NCI-H1436 treated with DMSO at 0.1 percent for 48 hours (cell line): Measurements from ENCODE around the gene SPATS2.
"Not testable (repeated sequence)": the region's sequence is repeated elsewhere in the genome, so short reads cannot be mapped to it uniquely, and the experiment has no call there.

Experiments
- DNase-seq: peaks from one replicate; lab custom pipeline; 2025; lab: John Stamatoyannopoulos, UW

The SPATS2 gene

DNA sequence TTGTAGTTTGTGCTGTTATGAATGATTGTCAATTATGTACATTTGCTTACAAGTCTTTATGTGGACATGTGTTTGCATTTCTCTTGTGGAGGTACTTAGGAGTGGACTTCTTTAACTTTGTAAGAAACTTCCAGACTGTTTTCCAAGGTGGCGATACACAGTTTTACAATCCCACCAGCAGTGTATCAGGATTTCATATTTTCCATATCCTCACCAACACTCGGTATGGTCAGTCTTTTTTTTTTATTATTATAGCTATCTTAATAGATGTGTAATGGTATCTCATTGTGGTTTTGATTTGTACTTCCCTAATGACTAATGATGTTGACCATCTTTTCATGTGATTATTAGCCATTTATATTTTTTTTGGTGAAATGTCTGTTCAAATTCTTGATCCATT, 97.9 kb downstream of the SPATS2 start:
- no peak for DNase-seq

DNA sequence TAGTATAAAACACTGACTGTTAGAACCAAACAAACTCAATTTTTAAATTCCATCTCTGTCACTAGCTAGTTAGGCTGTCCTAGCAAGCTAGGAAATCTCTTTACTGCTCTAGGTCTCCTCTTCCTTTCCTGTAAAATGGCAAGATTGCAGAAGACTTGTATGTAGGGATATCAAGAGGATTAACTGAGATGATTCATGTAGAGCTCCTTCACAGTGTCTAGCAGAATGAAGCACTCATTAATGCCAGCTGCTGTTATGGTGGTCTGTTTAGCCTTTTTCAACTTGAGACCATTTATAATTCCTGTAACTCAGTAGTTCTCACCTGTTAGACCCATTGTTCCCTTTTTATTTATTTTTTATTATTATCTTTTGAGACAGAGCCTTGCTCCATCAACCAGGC, 103.7 kb downstream of the SPATS2 start:
- no peak for DNase-seq

DNA sequence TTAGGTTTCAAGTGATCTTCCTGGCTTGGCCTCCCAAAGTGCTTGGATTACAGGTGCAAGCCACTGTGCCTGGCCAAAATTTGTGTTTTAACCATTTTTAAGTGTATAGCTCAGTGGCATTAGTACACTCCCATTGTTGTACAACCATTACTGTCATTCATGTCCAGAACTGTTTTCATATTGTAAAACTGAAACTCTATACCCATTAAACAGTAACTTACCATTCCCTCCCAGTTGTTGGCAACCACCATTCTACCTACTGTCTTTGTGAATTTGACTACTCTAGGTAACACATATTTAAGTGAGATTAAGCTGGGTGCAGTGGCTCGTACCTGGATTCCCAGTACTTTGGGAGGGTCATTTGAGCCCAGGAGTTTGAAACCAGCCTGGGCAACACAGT, 104.3 kb downstream of the SPATS2 start:
- no peak for DNase-seq

DNA sequence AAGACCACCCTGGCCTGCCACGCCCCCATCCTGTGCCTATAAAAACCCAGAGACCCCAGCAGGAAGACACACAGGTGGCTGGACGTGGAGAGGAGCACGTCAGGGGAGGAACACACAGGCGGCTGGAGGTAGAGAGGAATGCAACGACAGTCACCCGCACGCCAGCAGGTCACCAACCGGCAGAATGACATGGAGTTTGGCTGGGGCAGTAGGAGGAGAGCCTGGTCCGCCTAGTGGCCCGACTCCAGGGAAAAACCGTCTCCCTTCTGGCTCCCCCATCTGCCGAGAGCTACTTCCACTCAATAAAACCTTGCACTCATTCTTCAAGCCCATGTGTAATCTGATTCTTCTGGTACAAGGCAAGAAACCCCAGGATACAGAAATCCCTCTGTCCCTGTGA, 108.8 kb downstream of the SPATS2 start:
- no peak for DNase-seq

DNA sequence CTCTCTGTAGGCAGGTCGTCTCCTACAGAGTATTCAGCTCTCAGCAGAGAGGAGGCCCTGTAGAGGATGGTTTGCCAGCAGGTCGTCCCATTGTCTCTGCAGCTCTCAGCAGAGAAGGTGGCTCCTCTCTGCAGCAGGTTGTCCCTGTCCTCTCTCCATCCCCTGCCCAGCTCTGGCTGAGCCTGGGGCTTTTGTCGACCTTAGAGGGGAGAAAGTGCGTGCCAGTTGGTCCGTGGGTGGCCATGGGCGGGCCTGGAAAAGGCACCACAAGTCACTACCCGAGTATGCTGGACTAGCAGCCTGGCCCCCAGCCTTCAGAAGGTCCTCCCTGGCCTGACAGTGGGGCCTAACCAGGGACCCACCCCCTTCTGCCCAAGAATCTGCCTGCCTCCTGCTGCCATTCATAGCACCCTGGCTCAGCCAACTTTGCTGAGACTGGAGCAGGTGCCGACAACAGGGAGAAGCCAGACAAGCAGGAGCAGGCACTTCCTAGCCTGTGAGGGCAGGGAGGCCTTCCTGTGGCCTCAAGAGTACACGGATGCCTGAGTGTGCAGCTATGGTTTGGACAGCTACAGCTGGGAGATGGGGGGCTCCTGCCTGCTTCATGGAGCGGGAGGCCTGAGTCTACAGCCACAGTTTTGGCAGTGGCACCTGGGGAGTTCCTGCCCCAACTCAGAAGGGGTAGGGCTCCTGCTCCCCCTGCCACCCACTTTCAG, 111.8 kb downstream of the SPATS2 start:
- DNase-seq: no peak

DNA sequence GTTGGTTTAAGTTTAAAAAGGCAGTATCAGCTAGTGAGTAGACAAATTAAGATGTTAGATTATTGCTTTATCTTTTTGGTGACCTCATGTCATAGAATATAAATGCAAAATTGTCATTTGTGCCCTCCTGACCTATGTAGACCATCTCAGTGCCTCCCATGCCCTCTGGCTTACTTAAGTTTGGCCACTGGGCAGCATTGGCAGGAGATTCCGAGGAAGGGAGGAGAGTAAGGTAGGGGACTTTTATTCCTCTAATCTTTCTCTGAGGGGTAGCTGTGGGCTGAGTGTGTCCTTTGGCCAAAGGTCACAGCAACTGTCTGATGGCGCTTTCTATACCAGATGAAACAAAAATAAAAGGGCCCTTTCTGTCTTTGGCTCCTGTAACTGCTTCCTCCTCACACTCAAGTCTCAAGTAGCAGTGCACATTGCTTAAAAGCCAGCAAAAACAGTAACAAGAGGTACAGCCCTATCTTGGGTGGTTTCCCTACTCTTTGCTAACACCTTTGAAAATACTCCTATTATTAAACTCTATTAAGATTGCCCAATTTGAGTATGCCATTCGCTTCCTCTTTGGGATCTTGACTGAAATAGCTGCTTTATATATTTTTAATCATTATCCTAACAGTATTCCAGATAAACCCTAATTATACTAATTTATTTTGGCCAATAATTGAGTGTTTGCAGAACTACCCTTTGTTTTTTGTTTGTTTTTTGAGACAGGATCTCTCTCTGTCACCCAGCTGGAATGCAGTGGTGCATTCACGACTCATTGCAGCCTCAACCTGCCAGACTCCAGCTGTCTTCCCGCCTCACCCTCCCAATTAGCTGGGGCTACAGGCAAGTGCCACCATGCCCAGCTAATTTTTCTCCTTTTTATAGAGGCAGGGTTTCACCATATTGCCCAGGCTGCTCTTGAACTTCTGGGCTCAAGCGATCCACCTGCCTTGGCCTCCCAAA, 115.1 kb downstream of the SPATS2 start:
- no peak for DNase-seq

DNA sequence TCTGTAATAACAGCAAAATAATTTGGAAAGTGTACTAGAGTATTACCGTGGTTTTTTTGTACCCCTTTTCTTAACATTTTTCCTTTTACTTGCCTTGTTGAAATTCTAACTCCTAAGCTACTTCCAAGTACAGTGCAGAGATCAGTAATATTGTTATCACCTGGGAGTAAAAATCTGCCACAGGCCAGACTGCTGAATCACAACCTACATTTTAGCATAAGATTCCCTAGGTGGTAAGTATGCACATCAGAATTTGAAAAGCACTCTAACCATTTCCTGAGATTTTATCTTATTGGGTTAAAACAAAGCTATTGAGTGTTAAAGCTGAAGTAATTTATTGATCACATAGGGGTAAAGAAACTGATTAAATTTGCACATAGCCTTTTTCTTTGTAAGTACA, 116.4 kb downstream of the SPATS2 start:
- no peak for DNase-seq

DNA sequence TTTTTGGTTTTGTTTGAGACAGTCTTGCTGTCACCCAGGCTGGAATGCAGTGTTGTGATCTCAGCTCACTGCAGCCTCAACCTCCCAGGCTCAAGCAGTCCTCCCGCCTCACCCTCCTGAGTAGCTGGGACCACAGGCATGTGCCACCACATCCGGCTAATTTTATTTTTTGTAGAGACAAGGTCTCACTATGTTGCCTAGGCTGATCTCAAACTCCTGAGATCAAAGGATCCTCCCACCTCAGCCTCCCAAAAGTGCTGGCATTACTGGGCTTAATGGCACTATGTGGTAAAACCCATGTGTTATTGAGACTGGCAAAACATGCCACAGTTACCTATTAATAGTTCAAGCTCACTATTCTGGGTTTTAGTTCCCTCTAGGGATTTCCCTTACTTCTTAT, 120.3 kb downstream of the SPATS2 start:
- no peak for DNase-seq

DNA sequence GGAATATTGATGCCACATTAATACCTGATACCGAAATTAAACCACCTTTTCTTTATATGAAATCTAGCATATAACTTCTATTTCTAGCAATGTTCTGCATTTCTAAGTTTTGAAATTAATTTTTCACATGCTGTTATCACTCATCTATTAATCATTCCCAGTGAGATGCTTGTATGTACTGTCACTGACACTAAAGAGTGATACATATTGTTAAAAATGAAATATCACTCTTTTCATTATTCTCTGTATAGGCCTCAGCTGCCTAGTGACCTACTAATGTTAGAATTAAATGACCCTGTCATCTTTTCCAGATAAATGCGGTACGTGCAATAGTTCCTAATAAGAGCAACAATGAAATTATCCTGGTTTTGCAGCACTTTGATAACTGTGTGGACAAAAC, 121.9 kb downstream of the SPATS2 start:
- DNase-seq: no peak

DNA sequence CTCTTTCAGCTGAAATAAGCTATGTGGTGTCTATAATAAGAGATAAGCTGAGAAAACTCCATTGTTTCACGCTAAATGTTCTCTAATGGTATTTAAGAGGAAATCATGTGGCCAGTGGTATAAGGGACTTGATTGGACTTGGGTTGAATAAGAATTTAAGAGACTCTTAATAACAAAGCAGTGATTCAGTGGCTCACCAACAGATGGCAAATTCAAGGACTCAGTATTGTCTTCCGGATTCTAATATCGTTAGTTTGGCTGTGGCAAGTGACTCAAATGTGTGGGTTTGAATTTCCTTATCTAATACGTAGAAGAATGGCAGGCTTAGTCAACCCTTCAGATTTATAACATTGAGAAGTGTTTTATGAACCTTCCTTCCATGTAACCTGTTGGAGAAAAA, 122.5 kb downstream of the SPATS2 start:
- DNase-seq: no peak

DNA sequence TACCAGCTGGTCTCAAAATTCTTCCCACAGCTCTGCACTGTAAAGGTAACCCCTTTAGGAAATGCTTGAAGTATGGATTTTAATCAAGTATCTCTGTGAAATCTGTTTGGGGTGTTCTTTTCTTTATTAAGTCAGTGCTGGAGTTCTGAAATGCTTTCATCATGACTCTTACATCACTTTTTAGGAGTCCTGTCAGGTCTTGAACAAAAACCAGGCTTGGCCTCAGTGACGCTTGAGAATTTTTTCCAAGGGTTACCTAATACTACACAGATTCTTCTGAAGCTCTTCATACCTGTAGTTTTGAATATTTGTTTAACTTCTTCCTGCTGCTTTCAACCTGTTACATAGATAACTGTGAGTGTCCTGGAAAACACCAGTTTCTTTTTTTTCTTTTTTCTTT, 124.6 kb downstream of the SPATS2 start:
- DNase-seq: no peak

DNA sequence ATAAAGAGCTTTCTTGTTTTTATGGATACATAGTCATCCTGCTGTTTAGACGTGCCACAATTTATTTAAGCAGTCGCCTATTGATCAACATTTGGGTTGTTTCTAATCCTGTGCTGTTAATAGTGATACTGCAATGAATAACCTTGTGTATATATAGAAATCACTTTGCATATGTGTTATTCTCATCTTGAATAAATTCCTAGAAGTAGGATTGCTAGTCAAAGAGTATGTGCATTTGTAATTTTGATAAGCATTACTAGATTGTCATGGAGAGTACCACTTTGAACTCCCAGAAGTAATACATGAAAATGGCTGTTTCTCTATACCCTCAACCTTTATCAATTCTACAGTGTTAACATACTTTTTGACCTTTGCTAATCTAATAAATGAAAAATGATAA, 126.6 kb downstream of the SPATS2 start:
- no peak for DNase-seq

DNA sequence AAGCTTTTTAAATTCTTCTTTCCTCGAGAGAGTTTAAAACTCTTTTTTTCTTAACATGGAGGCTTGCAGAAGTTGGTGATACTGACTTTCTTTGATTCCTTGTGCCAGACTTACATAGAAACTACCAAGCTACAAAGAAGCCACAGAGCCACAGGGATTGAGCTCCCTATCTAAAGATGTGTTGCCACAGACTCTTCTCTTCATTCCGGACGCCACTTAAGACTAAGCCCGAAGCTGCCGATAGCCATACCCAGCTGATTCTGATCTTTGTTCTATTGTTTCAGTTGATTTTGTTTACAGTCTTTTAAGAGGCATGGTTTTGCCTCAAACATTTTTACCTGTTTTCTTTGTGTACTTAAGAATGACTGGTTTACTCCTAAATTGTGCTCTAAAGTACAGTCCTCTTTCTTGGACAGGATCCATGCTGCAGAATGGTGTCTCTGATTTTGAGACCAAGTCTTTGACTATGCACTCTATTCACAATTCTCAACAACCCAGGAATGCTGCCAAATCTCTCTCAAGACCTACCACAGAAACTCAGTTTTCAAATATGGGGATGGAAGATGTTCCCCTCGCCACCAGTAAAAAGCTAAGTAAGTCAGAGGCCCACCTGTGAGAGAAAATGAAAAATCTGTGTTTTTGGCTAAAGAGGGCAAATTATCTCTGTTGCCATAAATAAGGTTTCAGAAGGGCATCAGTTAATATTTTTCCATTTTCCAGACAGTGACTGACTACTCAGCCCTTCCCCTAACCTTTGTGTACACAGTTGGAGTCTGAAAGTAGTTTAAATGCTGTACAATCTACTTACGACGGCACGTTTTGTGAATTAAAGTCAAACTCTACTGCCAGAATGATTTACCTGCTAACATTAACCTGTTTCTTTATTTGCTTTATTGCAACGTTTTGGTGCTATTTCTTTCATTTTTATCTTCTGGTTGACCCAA, 129.4 kb downstream of the SPATS2 start:
- no peak for DNase-seq

DNA sequence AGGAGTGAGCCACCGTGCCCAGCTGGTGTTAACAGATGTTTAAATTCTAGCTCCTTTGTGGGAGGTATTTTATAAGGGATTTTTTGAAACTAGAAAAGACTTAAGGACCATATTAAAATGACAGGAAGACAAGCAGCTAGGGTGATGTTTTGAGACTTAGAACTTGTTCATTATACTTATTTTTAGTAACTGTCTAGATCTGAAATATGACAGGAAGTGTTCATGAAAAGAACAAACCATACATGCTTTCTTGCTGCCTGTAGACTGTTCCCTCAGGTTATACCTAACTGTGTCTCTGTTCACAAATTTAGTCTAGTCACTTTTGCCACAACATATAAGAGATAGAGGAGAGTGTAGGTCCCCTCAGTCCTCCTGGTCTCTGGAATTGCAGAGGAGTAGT, 134.6 kb downstream of the SPATS2 start:
- DNase-seq: no peak

DNA sequence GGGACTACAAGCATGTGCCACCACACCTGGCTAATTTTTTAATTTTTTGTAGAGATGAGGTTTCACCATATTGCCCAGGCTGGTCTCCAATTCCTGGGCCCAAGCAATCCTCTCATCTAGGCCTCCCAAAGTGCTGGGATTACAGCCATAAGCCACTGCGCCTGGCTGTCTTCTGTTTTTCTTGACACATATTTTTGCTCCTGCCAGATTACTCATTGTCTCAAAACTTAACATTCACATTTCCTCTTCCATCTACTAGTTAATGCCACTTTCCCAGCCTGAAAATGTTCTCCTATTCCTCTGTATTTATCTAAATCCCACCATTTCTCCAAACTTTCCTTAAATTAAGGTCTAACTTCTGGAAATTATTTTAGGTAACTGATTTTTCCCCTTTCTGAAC, 135.3 kb downstream of the SPATS2 start:
- DNase-seq: no peak

DNA sequence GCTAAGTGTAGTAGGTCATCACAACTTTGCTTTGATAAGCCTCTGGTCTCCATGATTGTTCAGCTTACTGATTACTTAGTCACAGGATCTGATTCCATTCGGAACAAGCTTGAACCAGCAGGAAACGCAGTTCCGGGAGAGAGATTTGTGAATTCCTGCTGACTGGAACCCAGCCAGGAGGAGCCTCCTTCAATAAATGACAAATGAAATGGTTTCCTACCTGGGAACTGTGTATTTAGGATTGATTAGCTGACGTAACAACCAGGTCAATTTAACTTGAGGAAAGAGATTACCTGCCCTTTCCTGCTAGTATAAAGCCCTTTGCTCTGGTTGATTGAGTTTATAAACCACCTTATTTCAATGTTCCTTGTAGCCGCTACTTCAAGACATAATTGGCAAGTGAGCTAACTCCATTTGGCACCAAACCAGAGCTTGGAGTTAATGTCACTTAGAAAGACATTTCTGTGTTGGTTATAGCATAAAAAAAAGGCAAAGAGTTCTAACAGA, 136.5 kb downstream of the SPATS2 start:
- no peak for DNase-seq

DNA sequence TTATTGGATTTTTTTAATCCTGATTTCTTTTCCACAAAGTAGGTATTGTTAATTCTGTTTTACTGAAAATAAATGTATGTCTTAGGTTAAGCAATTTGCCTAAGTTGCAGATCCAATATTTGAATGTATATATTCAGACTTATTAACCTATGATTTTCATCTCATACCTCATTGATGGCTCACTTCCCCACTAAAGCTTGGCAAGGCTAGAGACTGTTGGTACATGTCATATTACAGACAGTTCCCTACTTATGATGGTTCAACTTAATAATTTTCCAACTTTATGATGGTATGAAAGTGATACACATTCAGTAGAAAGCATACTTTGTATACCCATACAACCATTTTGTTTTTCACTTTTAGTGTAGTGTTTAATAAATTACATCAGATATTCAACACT, 138.4 kb downstream of the SPATS2 start:
- no peak for DNase-seq

DNA sequence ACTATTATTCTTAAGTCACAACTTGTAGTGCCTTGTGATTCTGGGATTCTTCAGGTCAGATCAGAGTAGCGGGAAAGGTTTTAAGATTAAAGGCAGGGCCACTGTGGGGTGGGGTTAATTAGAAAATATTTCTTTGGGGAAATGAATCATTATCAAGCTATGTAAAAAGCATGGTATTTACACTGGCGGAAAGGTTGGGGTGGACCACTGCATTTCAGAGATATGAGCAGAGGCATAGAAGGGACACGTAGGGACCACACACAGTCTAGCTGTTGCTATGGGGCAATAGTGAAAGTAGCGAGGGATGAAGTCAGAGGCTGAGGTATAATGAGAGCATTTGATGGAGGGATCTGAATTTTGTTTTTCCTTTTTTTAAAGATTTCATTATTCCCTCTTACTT, 139.9 kb downstream of the SPATS2 start:
- DNase-seq: no peak

DNA sequence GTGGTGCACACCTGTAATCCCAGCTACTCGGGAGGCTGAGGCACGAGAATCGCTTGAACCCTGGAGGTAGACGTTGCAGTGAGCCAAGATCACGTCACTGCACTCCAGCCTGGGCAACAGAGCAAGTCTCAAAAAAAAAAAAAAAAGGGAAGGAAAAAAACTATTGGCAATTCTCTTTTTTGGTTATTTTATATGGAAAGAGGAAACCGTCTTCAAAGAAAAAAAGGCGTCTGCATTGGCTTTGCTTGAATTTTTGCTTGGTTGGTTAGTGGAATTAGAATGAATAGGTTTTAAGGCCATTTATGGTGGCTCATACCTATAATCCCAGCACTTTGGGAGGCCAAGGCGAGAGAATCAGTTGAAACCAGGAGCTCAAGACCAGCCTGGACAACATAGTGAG, 142.4 kb downstream of the SPATS2 start:
- DNase-seq: not testable (repeated sequence)

DNA sequence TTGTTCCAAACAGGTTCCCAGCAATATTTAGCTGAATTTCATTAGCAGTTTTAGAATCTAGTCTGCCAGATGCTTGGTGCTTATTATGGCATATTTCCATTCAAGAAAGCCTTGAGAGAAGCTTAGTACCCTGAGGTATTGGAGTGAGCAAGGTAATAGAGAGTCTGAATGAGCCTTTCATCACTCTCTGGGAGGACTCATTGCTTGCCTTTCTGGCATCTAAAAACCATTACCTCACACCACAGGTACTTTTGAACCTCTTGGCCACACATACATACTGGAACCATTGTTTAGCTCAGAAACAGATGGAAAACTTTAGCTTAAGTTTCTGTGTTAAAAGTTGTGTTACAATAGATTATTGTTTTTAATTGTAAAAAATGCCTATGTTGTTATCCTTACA, 144.1 kb downstream of the SPATS2 start:
- no peak for DNase-seq

DNA sequence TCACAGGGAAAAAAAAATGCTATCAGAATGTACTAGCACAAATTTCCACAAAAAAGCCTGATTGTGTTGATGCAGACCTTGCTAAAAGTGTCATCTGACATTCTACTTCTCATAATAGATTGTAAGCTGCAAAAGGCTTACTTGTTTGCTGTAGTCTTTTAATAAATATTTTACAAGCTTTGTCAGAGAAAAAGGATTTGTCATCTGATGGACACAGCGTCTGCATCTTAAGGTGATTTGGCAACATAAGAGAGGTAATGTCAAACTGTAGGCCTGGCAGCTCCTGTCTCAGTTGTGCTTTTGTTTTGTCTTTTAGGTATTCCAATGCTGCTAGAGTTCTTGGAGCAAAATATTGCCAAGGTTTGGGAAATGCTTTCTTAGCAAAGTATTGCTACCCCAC, 145.3 kb downstream of the SPATS2 start:
- DNase-seq: no peak

DNA sequence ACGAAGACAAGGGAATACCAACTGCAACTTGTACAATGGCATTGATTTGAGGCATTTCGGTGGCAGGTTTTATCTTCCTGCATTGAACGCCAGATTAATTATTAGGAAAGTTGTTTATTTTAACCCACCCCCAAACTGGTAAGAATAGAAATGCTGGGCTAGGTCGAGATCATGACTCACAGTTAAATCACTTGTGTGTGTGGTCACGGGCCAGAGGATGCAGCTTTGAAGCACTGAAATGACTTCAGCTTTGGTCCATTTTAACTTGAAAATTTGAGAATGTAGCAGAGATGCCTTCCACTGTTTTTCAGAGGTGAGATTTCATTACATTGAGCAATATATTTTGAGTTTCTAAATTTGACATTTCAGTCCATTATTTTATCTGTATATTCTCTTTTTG, 148.0 kb downstream of the SPATS2 start:
- DNase-seq: no peak
